Mucosa of gallbladder (tissue), 1 donor: Measurements from ENCODE around the gene L3MBTL4. TPM values are rescaled to one million over a fixed set of nuclear protein-coding genes. Genes with fewer than 3 reads are reported as not detected.

Source experiments
- DNase-seq: peaks from one replicate; pipeline ENCODE4 v3.0.0-alpha.2; 2020; ENCODE audit warnings: low spot score
- total RNA-seq: library from RNA; stranded (reverse); gene quantifications from one replicate; pipeline ENCODE4 v1.2.1, GENCODE V29; 2021
- donor health status: DM: no; HTN: no; CAD: no.

The L3MBTL4 gene
- total RNA-seq, 1 donor from 2014 or later = 16.1 TPM

GRCh38 chr18:6044319-6044718, 370.4 kb downstream of the L3MBTL4 start:
- DNase-seq = no peak

GRCh38 chr18:6039055-6039454, 375.7 kb downstream of the L3MBTL4 start:
- no peak for DNase-seq

- DNase-seq = no peak
Measured at GRCh38 chr18:6031442-6031841, 383.3 kb downstream of the L3MBTL4 start.

- no peak for DNase-seq
Measured at GRCh38 chr18:6031002-6031401, 383.7 kb downstream of the L3MBTL4 start.

GRCh38 chr18:6024745-6025248, 389.9 kb downstream of the L3MBTL4 start:
- no peak for DNase-seq

- no peak for DNase-seq
Measured at GRCh38 chr18:6023551-6023950, 391.2 kb downstream of the L3MBTL4 start.

GRCh38 chr18:6022845-6023244, 391.9 kb downstream of the L3MBTL4 start:
- DNase-seq = no peak

GRCh38 chr18:6022074-6022444, 392.7 kb downstream of the L3MBTL4 start:
- no peak for DNase-seq

GRCh38 chr18:6021306-6022073, 393.2 kb downstream of the L3MBTL4 start:
- no peak for DNase-seq

- no peak for DNase-seq
Measured at GRCh38 chr18:6018671-6019070, 396.0 kb downstream of the L3MBTL4 start.

- DNase-seq = no peak
Measured at GRCh38 chr18:6017171-6017570, 397.5 kb downstream of the L3MBTL4 start.

- DNase-seq = no peak
Measured at GRCh38 chr18:6015364-6015763, 399.3 kb downstream of the L3MBTL4 start.

- DNase-seq = no peak
Measured at GRCh38 chr18:6013171-6013810, 401.4 kb downstream of the L3MBTL4 start.

GRCh38 chr18:6010921-6011320, 403.8 kb downstream of the L3MBTL4 start:
- no peak for DNase-seq

GRCh38 chr18:6010284-6010683, 404.4 kb downstream of the L3MBTL4 start:
- DNase-seq = no peak

- DNase-seq = no peak
Measured at GRCh38 chr18:6009756-6010155, 405.0 kb downstream of the L3MBTL4 start.

- no peak for DNase-seq
Measured at GRCh38 chr18:6004683-6005082, 410.0 kb downstream of the L3MBTL4 start.

GRCh38 chr18:6004119-6004518, 410.6 kb downstream of the L3MBTL4 start:
- no peak for DNase-seq

GRCh38 chr18:6001867-6002266, 412.8 kb downstream of the L3MBTL4 start:
- no peak for DNase-seq

- DNase-seq = no peak
Measured at GRCh38 chr18:5998907-5999306, 415.8 kb downstream of the L3MBTL4 start.

GRCh38 chr18:5998166-5998881, 416.4 kb downstream of the L3MBTL4 start:
- no peak for DNase-seq

- no peak for DNase-seq
Measured at GRCh38 chr18:5997361-5997760, 417.4 kb downstream of the L3MBTL4 start.

- DNase-seq = no peak
Measured at GRCh38 chr18:5995626-5996025, 419.1 kb downstream of the L3MBTL4 start.
